ENCODE measurements around the gene HTRA2. TPM values are rescaled to one million over a fixed set of nuclear protein-coding genes. Genes with fewer than 3 reads are reported as not detected.

HTRA2 gene
- total and polyA plus RNA-seq, 9 of the 15 experiments (the other 6 are each of a cell fraction or from before 2014, with no cell fraction given), result 54.2 to 71.2 (median 65.8) TPM

GRCh38 chr2:74556159-74556558, 26.4 kb downstream of the HTRA2 start:
- H3K36me3 ChIP-seq (ENCODE audit: control insufficient read depth, insufficient read depth, low read length), result peaks cover 17% of the 10 kb centered on the region; the same call in 1 of the 3 replicates
- CTCF ChIA-PET (ENCODE audit: low intra/inter-chr PET ratio), result no interaction called here

More at GRCh38 chr2:74556159-74556558, 26.4 kb downstream of the HTRA2 start:
- FAIRE-seq (no peak), DNase-seq (ENCODE audit: extremely low read depth in 1 of 4, low spot score in 3 of 4) (no peak), ATAC-seq (no peak)
- no peak for TF ChIP-seq SIX5 (IDR thresholded peaks at IDR 0.05; ENCODE audit: borderline replicate concordance in 1 of 2, insufficient read depth in 1 of 2, low read depth in 1 of 2, low read length in 2 of 2)
- TF ChIP-seq ZNF197 (CRISPR knock-in tag; IDR thresholded peaks at IDR 0.05; ENCODE audit: low read depth), result no peak
- TF ChIP-seq ZBTB43 (CRISPR knock-in tag; IDR thresholded peaks at IDR 0.05), result no peak
- TF ChIP-seq ZNF184 (CRISPR knock-in tag; IDR thresholded peaks at IDR 0.05), result no peak
- TF ChIP-seq BRF1 (IDR thresholded peaks at IDR 0.05; ENCODE audit: borderline replicate concordance, extremely low read depth, insufficient read length), result no peak
- TF ChIP-seq DNMT1 (IDR thresholded peaks at IDR 0.05), result no peak
- TF ChIP-seq HDAC6 (IDR thresholded peaks at IDR 0.05; ENCODE audit: low read depth, low read length), result no peak
- no peak for TF ChIP-seq BRD4 (IDR thresholded peaks at IDR 0.05)
- TF ChIP-seq KLF13 (tag; IDR thresholded peaks at IDR 0.05; ENCODE audit: borderline replicate concordance, low read depth), result no peak
- no peak for TF ChIP-seq ZBTB7A (IDR thresholded peaks at IDR 0.05; ENCODE audit: borderline replicate concordance, control insufficient read depth, low read depth, low read length)
- 88% methylated on average over 12 of the region's 14 CpGs for WGBS (ENCODE audit: insufficient coverage, low coverage, missing lambda C conversion rate)
- POLR2A ChIA-PET, result interaction anchor here (1.1 to 1.2 kb wide), 2 partner anchors 24 to 27 kb away, joined by 3 read pairs; no protein-coding TSS in a partner anchor
- H4K20me1 ChIP-seq (replicated peaks; ENCODE audit: control insufficient read depth, insufficient read depth, low read length), result no peaks in the 10 kb centered on the region
- H3K4me1 ChIP-seq (replicated peaks in 1 of 2; ENCODE audit: control insufficient read depth in 2 of 2, insufficient read depth in 2 of 2, low read length in 2 of 2), result peaks cover 19 to 54% of the 10 kb centered on the region in 2 experiments
- no peaks in the 10 kb centered on the region for H3K9me1 ChIP-seq (ENCODE audit: control insufficient read depth, insufficient read depth, low read length)
- H3K79me2 ChIP-seq (ENCODE audit: control insufficient read depth, insufficient read depth, low read length), result peaks cover 15% of the 10 kb centered on the region; the same call in 2 of the 3 replicates
- intact Hi-C loops (cut with micrococcal nuclease) (no loop called here), in situ Hi-C loops (cut with MboI) (no loop called here)
- H3K9ac ChIP-seq (ENCODE audit: insufficient read depth in 1 of 2, low read depth in 2 of 2, low read length in 2 of 2), result peak overlapping the region in 1 of 2 experiments; percentile 99; a peak in 2 of 4 replicates
- H3K27me3 ChIP-seq (ENCODE audit: control insufficient read depth in 2 of 2, insufficient read depth in 2 of 2, low read length in 2 of 2), result peaks cover 0 to 8% of the 10 kb centered on the region in 2 experiments; a peak in 1 of 5 replicates
- no TSS peak for BruUV-seq (replicated peaks)
- H3K9me3 ChIP-seq (replicated peaks; ENCODE audit: control insufficient read depth, insufficient read depth, low read depth, low read length), result no peaks in the 10 kb centered on the region
- H3K4me2 ChIP-seq (ENCODE audit: insufficient read depth, low read length), result peak overlapping the region; percentile 95; the same call in 1 of the 2 replicates
- no peak overlapping the region for H3K27ac ChIP-seq (ENCODE audit: extremely low read depth, low read depth, low read length)
- no peak overlapping the region for H2AFZ ChIP-seq (ENCODE audit: low read depth, low read length)
- no peak overlapping the region for H3K4me3 ChIP-seq

All from K562 (cell line).